ENCODE data around the gene MEI1.
"Not testable (repeated sequence)": the region's sequence is repeated elsewhere in the genome, so short reads cannot be mapped to it uniquely, and the experiment has no call there.

The MEI1 gene

GRCh38 chr22:41664951-41665350 lies 34.4 kb upstream of the MEI1 start:
- no peaks in the 10 kb centered on the region for H3K27me3 Mint-ChIP-seq
- H3K9me3 Mint-ChIP-seq = no peaks in the 10 kb centered on the region
- H3K4me3 Mint-ChIP-seq = no peak overlapping the region
- no peak overlapping the region for H3K27ac Mint-ChIP-seq (ENCODE audit: low read depth)
- H3K4me1 Mint-ChIP-seq = peaks cover 10% of the 10 kb centered on the region
- DNase-seq (ENCODE audit: low spot score in 2 of 2) (no peak), ATAC-seq (replicated peaks; ENCODE audit: extremely low read depth, poor library complexity, severe bottlenecking) (no peak)
- peaks cover 57% of the 10 kb centered on the region for H3K36me3 Mint-ChIP-seq (ENCODE audit: insufficient read depth)

GRCh38 chr22:41668971-41669911 lies 30.1 kb upstream of the MEI1 start:
- Mint-ChIP-seq H3K36me3 (ENCODE audit: insufficient read depth) (peaks cover 27% of the 10 kb centered on the region), H3K4me1 (peaks cover 10% of the 10 kb centered on the region), H3K9me3 (no peaks in the 10 kb centered on the region), H3K27ac (ENCODE audit: low read depth) (peak overlapping the region; percentile 29), H3K4me3 (no peak overlapping the region), H3K27me3 (no peaks in the 10 kb centered on the region)
- ATAC-seq (replicated peaks; ENCODE audit: extremely low read depth, poor library complexity, severe bottlenecking) (no peak), DNase-seq (ENCODE audit: low spot score in 2 of 2) (no peak)

- not testable (repeated sequence) for ATAC-seq (replicated peaks; ENCODE audit: extremely low read depth, poor library complexity, severe bottlenecking); DNase-seq (ENCODE audit: low spot score in 2 of 2); H3K27me3 Mint-ChIP-seq; H3K4me3 Mint-ChIP-seq; H3K9me3 Mint-ChIP-seq; H3K27ac Mint-ChIP-seq (ENCODE audit: low read depth); H3K4me1 Mint-ChIP-seq
- peaks cover 32% of the 10 kb centered on the region for H3K36me3 Mint-ChIP-seq (ENCODE audit: insufficient read depth)
These were observed 27.2 kb upstream of the MEI1 start for GRCh38 chr22:41672096-41672495.

- no peak overlapping the region for H3K4me3 Mint-ChIP-seq
- no peaks in the 10 kb centered on the region for H3K4me1 Mint-ChIP-seq
- H3K27me3 Mint-ChIP-seq = no peaks in the 10 kb centered on the region
- no peak for DNase-seq (ENCODE audit: low spot score in 2 of 2)
- ATAC-seq (replicated peaks; ENCODE audit: extremely low read depth, poor library complexity, severe bottlenecking) = no peak
- no peaks in the 10 kb centered on the region for H3K9me3 Mint-ChIP-seq
- H3K27ac Mint-ChIP-seq (ENCODE audit: low read depth) = no peak overlapping the region
- H3K36me3 Mint-ChIP-seq (ENCODE audit: insufficient read depth) = peaks cover 34% of the 10 kb centered on the region
These were observed 26.4 kb upstream of the MEI1 start for GRCh38 chr22:41672780-41673509.

- DNase-seq (ENCODE audit: low spot score in 2 of 2) (no peak), ATAC-seq (replicated peaks; ENCODE audit: extremely low read depth, poor library complexity, severe bottlenecking) (no peak)
- Mint-ChIP-seq H3K27me3 (no peaks in the 10 kb centered on the region), H3K4me1 (no peaks in the 10 kb centered on the region), H3K27ac (ENCODE audit: low read depth) (peak overlapping the region; percentile 44), H3K4me3 (no peak overlapping the region), H3K36me3 (ENCODE audit: insufficient read depth) (peaks cover 42% of the 10 kb centered on the region), H3K9me3 (no peaks in the 10 kb centered on the region)
These were observed 24.4 kb upstream of the MEI1 start for GRCh38 chr22:41674846-41675340.

GRCh38 chr22:41676134-41676533 lies 23.2 kb upstream of the MEI1 start:
- no peak for ATAC-seq (replicated peaks; ENCODE audit: extremely low read depth, poor library complexity, severe bottlenecking)
- H3K36me3 Mint-ChIP-seq (ENCODE audit: insufficient read depth) = peaks cover 50% of the 10 kb centered on the region

GRCh38 chr22:41681616-41682015 lies 17.7 kb upstream of the MEI1 start:
- Mint-ChIP-seq H3K27me3 (no peaks in the 10 kb centered on the region), H3K9me3 (no peaks in the 10 kb centered on the region), H3K36me3 (ENCODE audit: insufficient read depth) (peaks cover 41% of the 10 kb centered on the region), H3K4me3 (peak overlapping the region; percentile 96), H3K27ac (ENCODE audit: low read depth) (peak overlapping the region; percentile 97), H3K4me1 (peaks cover 15% of the 10 kb centered on the region)
- ATAC-seq (replicated peaks; ENCODE audit: extremely low read depth, poor library complexity, severe bottlenecking) (peak; percentile 42), DNase-seq (ENCODE audit: low spot score in 2 of 2) (no peak)

More at GRCh38 chr22:41676134-41676533, 23.2 kb upstream of the MEI1 start:
- no peaks in the 10 kb centered on the region for H3K9me3 Mint-ChIP-seq
- H3K4me3 Mint-ChIP-seq = no peak overlapping the region
- H3K27ac Mint-ChIP-seq (ENCODE audit: low read depth) = no peak overlapping the region
- H3K4me1 Mint-ChIP-seq = no peaks in the 10 kb centered on the region
- DNase-seq (ENCODE audit: low spot score in 2 of 2) = no peak
- no peaks in the 10 kb centered on the region for H3K27me3 Mint-ChIP-seq

- ATAC-seq (replicated peaks; ENCODE audit: extremely low read depth, poor library complexity, severe bottlenecking) = peak; percentile 88
- peak; percentile 80 to 82 for DNase-seq (ENCODE audit: low spot score in 2 of 2)
- H3K4me1 Mint-ChIP-seq = peaks cover 16% of the 10 kb centered on the region
- H3K27me3 Mint-ChIP-seq = no peaks in the 10 kb centered on the region
- peak overlapping the region; percentile 96 for H3K4me3 Mint-ChIP-seq
- H3K36me3 Mint-ChIP-seq (ENCODE audit: insufficient read depth) = peaks cover 38% of the 10 kb centered on the region
- H3K9me3 Mint-ChIP-seq = no peaks in the 10 kb centered on the region
- H3K27ac Mint-ChIP-seq (ENCODE audit: low read depth) = peak overlapping the region; percentile 97
These were observed 17.1 kb upstream of the MEI1 start for GRCh38 chr22:41682033-41682807.

- Mint-ChIP-seq H3K27ac (ENCODE audit: low read depth) (peak overlapping the region; percentile 97), H3K36me3 (ENCODE audit: insufficient read depth) (peaks cover 32% of the 10 kb centered on the region), H3K27me3 (no peaks in the 10 kb centered on the region), H3K4me3 (peak overlapping the region; percentile 96), H3K9me3 (no peaks in the 10 kb centered on the region), H3K4me1 (peaks cover 24% of the 10 kb centered on the region)
- ATAC-seq (replicated peaks; ENCODE audit: extremely low read depth, poor library complexity, severe bottlenecking) (no peak), DNase-seq (ENCODE audit: low spot score in 2 of 2) (no peak)
These were observed 16.3 kb upstream of the MEI1 start for GRCh38 chr22:41683052-41683451.

GRCh38 chr22:41683616-41684015 lies 15.7 kb upstream of the MEI1 start:
- Mint-ChIP-seq H3K36me3 (ENCODE audit: insufficient read depth) (peaks cover 30% of the 10 kb centered on the region), H3K9me3 (no peaks in the 10 kb centered on the region), H3K4me3 (peak overlapping the region; percentile 96), H3K27ac (ENCODE audit: low read depth) (peak overlapping the region; percentile 97), H3K27me3 (no peaks in the 10 kb centered on the region), H3K4me1 (peaks cover 30% of the 10 kb centered on the region)
- DNase-seq (ENCODE audit: low spot score in 2 of 2) (no peak), ATAC-seq (replicated peaks; ENCODE audit: extremely low read depth, poor library complexity, severe bottlenecking) (no peak)

GRCh38 chr22:41684194-41684593 lies 15.1 kb upstream of the MEI1 start:
- no peak for ATAC-seq (replicated peaks; ENCODE audit: extremely low read depth, poor library complexity, severe bottlenecking)
- peak overlapping the region; percentile 62 for H3K27ac Mint-ChIP-seq (ENCODE audit: low read depth)
- no peaks in the 10 kb centered on the region for H3K9me3 Mint-ChIP-seq

GRCh38 chr22:41686890-41687289 lies 12.4 kb upstream of the MEI1 start:
- not testable (repeated sequence) for H3K9me3 Mint-ChIP-seq; DNase-seq (ENCODE audit: low spot score in 2 of 2); H3K27ac Mint-ChIP-seq (ENCODE audit: low read depth); H3K27me3 Mint-ChIP-seq; ATAC-seq (replicated peaks; ENCODE audit: extremely low read depth, poor library complexity, severe bottlenecking)
- Mint-ChIP-seq H3K36me3 (ENCODE audit: insufficient read depth) (peaks cover 22% of the 10 kb centered on the region), H3K4me1 (peaks cover 38% of the 10 kb centered on the region), H3K4me3 (peak overlapping the region; percentile 90)

More at GRCh38 chr22:41684194-41684593, 15.1 kb upstream of the MEI1 start:
- Mint-ChIP-seq H3K36me3 (ENCODE audit: insufficient read depth) (peaks cover 29% of the 10 kb centered on the region), H3K4me1 (peaks cover 33% of the 10 kb centered on the region), H3K4me3 (no peak overlapping the region), H3K27me3 (no peaks in the 10 kb centered on the region)
- DNase-seq (ENCODE audit: low spot score in 2 of 2) = no peak
